Endometrial microvascular endothelial cells (primary cell): ENCODE data around the gene TM4SF5. TPM values are rescaled to one million over a fixed set of nuclear protein-coding genes. Genes with fewer than 3 reads are reported as not detected.

Source experiments
- in situ Hi-C: cut with HindIII; loops from 2 replicates; pipeline ENCODE4 v1.10.0; 2017; ENCODE audit warnings: low sequenced_read_pairs, low pct_unique_long_range_greater_than_20kb; ENCODE audit errors: inconsistent ontology term
- total RNA-seq: library from RNA; depleted of rRNA; stranded (reverse); fragments of >200 nt; gene quantifications from one replicate; pipeline ENCODE4 v1.2.3, GENCODE V29; 2015; ENCODE audit errors: inconsistent ontology term

Gene TM4SF5
- total RNA-seq, 1 donor from 2014 or later, result not detected

GRCh38 chr17:4744999-4745969, 26.4 kb upstream of the TM4SF5 start:
- in situ Hi-C loops, result no loop called here

GRCh38 chr17:4747847-4748246, 23.8 kb upstream of the TM4SF5 start:
- in situ Hi-C loops, result no loop called here

- in situ Hi-C loops, result no loop called here
Measured at GRCh38 chr17:4748686-4749085, 23.0 kb upstream of the TM4SF5 start.

- in situ Hi-C loops, result no loop called here
Measured at GRCh38 chr17:4750606-4751005, 21.1 kb upstream of the TM4SF5 start.

GRCh38 chr17:4751932-4752331, 19.8 kb upstream of the TM4SF5 start:
- in situ Hi-C loops, result no loop called here

GRCh38 chr17:4753392-4753791, 18.3 kb upstream of the TM4SF5 start:
- in situ Hi-C loops, result no loop called here

- in situ Hi-C loops, result no loop called here
Measured at GRCh38 chr17:4759776-4760236, 11.9 kb upstream of the TM4SF5 start.

- in situ Hi-C loops, result no loop called here
Measured at GRCh38 chr17:4764595-4764994, 7.1 kb upstream of the TM4SF5 start.

- in situ Hi-C loops, result no loop called here
Measured at GRCh38 chr17:4766201-4766600, 5.5 kb upstream of the TM4SF5 start.

GRCh38 chr17:4766723-4767122, 5.0 kb upstream of the TM4SF5 start:
- in situ Hi-C loops, result no loop called here

GRCh38 chr17:4768298-4768697, 3.4 kb upstream of the TM4SF5 start:
- in situ Hi-C loops, result no loop called here

GRCh38 chr17:4769628-4770027, 2.1 kb upstream of the TM4SF5 start:
- in situ Hi-C loops, result no loop called here

GRCh38 chr17:4772235-4772613, 538 bp downstream of the TM4SF5 start:
- in situ Hi-C loops, result no loop called here

- in situ Hi-C loops, result no loop called here
Measured at GRCh38 chr17:4777969-4778760, 6.5 kb downstream of the TM4SF5 start.

- in situ Hi-C loops, result no loop called here
Measured at GRCh38 chr17:4780325-4780955, 8.8 kb downstream of the TM4SF5 start.

GRCh38 chr17:4782652-4783051, 11.0 kb downstream of the TM4SF5 start:
- in situ Hi-C loops, result no loop called here

- in situ Hi-C loops, result no loop called here
Measured at GRCh38 chr17:4785311-4786105, 13.8 kb downstream of the TM4SF5 start.

- in situ Hi-C loops, result no loop called here
Measured at GRCh38 chr17:4786106-4786511, 14.4 kb downstream of the TM4SF5 start, which contains the start of gene VMO1. Gene VMO1 (minus strand): TSS chr17:4786364. CDS start chr17:4786352, 12 bp downstream.
